ENCODE measurements around the gene CDK14.

CDK14 gene

DNA sequence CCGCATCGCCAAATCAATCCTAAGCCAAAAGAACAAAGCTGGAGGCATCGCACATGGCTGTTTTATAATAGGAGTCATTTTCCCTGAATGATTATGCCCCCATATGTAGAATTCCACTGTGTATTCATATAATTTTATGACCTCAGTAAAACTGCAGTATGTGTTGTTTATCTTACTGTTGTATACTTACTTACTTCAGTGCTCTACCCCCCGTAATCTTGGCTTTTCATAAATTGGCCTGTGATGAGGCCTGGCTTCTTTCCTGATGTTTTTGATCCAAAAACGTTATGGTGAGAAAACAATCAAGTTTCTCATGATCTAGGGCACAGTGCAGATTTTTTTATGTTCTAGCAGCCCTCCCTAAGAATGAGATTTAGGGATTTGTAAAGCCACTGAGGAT, 361.8 kb downstream of the CDK14 start:
- no peak for DNase-seq (ENCODE audit: low spot score)

DNA sequence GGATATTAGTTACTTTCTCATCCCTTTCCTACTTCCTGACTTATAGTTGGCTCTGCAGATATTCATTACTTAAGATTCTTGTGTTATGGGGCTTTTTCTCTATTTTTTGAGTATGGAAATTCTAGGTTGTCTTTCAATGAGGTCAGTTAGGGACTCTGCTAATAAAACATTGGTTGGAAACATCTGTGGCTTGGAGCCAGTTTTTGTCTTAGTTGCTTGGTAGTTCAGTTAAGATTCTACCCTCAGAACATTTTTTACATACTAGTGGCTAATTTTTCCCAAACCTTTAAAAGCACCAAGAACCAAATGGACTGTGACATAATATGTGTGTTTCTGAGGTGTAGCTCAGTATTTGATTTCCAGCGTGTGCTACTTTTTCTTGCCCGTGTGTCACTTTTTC, 362.5 kb downstream of the CDK14 start:
- no peak for DNase-seq (ENCODE audit: low spot score)

DNA sequence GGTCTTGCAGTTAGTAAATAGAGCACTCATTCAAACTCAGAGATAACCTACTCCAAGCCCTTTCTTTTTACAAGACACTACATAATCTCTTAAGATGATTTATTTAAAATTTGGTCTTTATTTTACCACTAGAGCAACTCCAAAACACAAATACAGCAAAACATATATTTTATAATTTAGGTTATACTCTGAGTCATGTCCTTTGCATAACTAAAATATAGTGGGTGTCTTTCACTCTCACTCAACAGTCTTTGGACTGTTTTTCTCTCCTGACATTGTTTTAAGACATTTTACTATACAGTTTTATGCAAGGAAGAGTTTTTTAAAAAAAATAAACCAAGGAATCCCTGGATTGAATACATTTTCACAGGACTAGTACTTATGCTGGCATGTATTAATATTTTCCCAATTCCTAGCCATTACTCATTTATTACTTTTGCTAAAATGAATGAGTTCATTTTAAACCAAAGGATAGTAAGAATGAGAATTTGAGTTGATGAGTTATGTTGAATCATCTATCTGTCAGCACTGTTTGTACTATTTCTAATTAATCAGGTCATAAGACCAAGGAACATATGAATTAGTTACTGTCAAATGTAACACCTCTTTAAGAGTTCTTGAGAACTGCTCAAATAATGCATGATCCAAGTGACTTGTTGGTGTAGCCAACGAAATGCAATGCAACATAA, 365.1 kb downstream of the CDK14 start:
- DNase-seq (ENCODE audit: low spot score) = no peak

DNA sequence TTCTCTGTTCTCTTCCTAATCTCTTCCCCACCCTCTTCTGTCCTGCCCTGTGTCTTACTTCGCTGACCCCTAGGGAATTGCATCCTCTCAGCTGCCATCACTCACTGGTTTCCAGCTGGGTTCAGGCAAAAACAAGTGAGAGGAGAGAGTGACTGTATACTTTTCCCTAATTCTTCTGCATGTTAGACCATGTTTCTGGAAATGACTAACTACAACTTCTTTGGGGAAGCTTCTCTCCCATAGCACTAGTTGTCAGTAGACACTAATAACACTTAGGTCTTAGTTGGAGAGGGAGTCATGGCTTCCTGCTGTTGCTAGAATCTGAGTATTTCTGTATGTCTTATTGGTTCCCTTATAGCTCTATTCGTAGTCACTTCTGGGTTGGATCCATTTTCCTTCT, 369.1 kb downstream of the CDK14 start:
- DNase-seq (ENCODE audit: low spot score) = no peak

DNA sequence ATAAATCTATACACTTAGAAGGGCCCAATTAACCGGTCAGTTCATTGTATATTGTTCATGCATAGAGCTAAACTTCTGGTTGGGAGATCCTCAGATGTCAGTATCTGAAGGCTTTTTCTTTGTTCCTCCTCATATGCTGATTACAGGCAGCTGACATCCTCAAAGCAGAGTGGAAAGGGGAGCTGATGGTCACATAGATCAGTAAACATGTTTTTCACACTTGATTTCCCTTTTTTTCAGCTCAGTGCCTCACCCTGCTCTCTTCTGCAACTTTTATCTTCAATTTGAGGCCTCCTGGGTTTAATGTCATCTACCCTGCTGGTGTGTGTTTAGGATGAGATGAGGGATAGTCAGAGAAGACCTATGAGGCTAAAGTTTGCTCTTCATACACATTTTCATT, 370.2 kb downstream of the CDK14 start:
- no peak for DNase-seq (ENCODE audit: low spot score)

DNA sequence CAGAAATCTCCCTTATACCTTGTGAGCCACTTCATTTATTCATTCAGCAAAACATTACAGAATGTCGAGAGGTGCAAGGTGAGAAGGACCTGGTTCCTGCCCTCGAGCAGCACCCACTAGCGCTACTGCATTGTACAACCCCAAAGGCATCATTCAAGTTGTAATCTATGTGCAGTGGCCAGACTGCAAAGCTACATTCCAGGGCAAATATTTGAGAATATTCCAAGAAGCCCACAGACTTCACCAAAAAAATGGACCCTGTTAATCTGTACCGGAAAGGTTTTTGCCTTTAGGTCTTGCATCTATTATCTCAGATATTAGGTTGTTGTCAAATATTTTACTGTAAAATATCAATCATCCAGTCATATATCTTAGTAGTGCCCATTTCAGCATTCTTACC, 372.8 kb downstream of the CDK14 start:
- DNase-seq (ENCODE audit: low spot score) = no peak

DNA sequence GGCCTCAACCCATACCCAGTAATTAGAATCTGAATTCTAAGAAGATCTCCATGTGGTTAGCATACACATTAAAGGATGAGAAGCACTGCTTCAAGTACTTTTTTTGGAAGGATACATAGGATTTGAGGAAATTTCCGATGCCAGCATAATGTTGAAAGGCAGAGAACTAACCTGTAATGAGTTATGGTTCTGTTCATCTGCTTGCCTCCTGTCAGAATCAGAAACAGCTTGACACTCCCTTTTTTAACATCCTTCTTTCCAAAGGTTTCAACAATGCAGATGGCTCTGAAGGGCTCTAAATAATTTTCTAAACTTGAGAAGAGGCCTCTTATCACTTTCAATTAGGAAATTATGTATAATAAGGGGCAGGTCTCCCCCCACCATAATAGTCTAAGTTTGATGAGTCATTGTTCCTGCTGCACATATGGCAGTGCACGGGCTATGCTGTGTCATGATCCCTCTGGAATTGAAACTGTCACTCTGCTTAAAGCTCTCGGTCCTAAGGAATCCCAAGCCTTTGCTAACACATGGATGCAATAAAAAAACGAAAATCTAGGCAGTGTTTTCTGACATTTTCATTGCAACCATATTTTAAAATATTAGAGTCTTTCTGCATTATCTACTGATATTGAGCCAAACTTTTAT, 376.9 kb downstream of the CDK14 start:
- no peak for DNase-seq (ENCODE audit: low spot score)

DNA sequence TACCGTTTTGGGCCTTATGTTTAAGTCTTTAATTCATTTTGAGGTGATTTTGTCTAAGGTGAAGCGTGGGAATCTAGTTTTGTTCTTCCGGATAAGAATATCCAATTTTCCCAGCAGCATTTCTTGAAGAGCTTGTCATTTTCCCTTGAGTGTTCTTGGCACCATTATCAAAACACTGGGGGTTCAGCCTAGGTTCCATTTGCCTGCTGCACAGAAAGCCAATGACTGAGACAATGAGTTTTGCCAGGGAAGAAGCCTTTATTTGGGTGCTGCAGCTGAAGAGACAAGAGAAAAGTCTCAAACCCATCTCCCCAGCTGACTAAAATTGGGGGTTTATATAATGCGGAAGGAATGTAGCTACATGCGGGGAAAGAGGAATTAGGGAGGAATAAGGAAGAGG, 380.9 kb downstream of the CDK14 start:
- no peak for DNase-seq (ENCODE audit: low spot score)

DNA sequence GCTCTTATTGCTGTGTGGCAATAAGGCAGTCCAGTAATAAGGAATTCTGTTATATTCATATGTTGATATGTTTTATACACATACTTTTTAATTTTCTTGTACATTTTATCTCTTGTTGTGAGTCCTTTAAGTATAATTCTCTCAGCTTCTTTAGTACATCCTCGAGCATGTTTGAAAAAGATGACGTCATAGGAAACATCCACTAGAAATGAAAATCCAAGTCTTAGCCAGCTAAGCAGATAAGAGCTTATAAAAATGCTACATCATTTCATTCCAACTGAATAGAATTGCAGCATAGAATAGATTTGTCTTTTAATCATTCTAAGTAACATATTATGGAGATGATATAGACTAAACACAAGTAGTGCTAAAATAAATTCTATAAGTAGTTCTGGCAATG, 384.4 kb downstream of the CDK14 start:
- no peak for DNase-seq (ENCODE audit: low spot score)

DNA sequence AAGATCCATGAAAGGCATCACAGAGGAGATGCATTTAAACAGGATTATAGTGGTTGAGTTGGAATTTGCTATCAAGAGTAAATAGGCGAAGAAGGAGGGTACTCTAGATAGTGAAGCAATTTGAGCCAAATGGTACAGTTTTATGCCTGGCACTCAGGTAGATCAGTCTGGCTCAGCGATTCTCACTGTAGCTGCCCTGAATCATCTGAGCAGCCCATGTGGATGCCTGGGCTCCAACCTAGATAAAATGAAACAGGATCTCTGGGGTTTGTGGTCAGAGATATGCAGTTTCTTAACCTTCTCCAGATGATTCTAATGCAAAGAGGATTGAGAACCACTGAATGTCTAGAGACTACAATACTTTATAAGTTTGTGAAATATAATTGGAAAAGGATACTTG, 386.1 kb downstream of the CDK14 start:
- DNase-seq (ENCODE audit: low spot score) = no peak

DNA sequence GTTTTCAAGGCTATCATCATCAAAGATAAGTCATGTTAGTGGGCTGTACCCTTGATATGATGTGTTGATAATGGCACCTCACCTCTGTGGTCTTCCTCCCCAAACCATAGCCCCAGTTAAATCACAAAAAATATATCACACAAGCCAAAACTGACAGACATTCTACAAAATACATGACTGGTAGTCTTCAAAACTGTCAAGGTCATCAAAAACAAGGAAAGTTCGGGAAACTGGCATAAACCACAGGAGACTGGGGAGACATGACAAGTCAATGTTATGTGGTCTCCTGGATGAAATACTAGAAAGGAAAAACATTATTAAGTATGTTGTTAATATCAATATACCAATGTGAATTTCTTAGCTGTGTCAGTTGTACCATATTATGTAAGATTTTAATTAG, 388.6 kb downstream of the CDK14 start:
- no peak for DNase-seq (ENCODE audit: low spot score)

DNA sequence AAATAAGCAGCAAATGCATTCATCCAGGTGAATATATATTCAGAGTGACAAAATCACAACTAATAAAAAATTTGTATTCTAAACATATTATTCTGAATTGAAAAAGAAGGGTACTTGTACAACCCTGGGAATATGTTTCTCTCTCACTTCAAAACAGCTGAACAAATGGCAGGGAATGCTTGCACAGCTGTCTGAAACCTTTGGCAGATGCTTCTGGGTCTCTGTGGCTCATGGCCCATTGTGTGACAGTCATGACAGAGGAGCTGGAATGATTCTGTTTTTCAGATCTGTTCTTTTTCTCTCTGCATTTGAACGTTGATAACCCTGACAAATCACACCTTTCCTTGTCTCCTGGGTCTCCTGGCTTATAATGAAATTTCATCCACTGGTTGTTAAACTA, 392.4 kb downstream of the CDK14 start:
- no peak for DNase-seq (ENCODE audit: low spot score)

DNA sequence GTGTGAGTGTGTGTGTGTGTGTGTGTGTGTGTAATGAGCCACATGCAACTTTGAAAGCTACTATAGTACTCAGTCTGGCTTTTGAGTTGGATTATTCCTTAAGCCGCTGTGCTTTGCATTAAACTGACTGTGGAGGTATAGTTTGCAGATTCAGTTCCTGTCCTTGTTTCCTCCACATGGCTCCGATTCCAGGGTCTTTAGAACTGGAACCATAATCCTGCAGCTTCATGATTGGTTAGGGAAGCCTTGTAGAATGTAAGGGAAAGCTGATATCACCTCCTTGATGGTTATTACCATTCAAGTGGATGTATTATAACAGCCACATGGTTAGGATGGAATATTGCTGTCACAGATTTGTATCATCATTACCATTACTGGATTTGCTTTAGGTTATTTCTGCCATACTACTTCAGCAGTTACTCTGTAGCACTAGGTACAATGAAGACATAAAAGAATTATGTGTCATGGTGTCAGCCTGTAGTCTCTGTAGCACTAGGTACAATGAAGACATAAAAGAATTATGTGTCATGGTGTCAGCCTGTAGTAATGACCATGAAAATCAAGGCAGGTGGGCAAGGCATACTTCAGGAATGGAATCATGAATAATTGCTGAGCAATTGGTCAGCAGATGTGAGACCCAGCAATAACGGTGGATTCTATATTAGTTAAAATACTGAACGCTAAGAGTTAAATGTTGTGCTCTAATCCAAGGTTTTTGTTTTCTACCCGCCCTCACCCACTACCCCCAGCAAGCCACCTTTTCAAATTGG, 393.1 kb downstream of the CDK14 start:
- no peak for DNase-seq (ENCODE audit: low spot score)

DNA sequence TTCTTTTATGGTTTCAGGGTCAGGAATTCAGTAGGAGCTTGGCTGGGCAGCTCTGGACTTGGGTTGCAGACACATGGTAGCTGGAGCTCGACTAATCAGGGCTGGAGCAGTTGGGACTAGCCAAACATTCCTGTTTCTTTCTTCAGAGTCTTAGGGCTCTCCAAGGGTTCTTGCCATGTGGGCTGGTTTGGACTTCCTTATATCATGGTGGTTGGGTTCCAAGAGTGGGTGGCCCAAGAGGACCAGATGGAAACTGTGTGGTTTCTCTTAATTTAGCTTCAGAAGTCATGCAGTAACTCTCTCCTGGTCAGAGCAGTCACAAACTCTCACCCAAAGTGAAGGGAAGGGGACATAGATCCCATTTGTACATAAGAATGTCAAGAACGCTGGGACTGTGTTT, 398.0 kb downstream of the CDK14 start:
- DNase-seq (ENCODE audit: low spot score) = no peak

DNA sequence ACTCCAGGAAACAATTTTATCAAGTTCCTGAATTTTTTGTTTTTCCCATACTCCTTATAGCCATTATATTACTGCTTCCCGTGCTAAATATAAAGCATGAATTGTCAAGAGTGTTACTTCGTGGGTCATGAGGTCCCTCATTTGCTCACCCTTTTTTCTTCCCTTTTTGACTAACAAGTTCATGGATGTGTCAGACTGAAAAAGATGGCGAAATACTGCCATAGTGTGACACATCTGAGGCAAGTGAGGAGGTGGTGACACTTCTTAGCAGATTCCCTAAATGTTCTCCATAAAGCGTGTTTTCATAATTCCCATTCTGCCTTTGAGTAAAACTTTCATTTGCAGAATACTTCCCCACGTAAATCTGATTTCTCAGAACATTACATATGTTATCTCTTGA, 398.5 kb downstream of the CDK14 start:
- no peak for DNase-seq (ENCODE audit: low spot score)

DNA sequence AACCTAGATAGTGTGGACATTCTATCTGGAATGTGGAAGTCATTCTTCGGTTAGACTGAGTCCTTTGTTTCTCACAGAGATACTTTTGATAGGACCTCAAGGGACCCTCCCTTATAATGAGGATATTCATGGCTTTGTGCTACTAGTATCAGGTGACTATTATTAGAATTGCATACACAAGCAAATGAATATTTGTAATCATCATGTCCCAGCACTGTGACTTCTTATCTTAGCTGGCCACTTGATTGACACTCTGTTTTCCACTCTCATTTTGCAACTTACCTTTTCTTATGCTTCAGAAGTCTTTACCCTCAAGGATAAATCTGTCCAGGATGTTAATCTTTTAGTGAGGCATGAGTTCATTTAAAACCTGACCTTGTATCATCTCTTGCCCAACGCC, 399.9 kb downstream of the CDK14 start:
- DNase-seq (ENCODE audit: low spot score) = no peak

DNA sequence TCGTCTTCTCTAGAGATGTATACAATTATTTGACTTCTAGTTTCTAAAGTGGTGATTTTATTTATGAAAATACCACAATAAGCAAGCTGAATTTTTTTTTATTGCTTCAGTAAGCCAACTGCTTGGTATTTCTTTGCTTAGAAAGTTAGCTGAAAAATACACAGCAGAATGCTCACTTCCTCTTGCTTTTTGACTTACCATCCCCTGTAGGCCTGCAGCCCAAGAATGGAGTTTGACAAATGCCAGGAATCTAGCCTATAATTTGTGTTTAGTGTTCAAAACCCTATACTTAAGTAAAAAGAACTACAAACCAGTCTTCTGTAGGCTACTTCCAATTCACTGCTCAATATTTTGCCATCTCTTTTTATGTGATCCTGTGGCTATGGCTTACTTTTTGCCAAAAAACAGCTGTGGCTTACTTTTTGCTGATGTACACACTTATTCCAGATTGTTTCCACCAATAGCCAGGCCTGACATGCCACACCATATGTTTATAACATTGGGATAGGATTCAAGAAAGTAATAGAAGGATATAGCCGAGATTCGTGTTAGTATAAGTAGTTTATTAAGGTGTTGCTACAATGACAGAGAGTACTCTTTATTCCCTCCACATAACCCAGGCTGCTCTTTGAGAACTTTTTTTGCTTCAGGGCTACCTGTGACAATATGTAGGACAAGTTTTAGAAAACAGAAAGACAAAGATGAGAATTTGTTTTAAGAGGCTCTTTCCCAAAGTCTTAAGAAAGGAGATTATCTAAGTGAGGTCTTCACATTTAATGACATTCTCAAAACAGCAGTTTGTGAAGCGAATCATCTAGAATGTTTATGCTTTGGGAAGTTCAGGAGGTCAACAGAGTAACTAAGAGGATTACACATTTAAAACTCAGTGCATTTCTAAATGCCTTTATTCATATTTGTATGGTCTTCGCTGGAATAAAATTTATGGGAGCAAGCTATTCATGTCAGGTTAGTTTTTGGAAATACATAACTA, 404.2 kb downstream of the CDK14 start:
- no peak for DNase-seq (ENCODE audit: low spot score)

DNA sequence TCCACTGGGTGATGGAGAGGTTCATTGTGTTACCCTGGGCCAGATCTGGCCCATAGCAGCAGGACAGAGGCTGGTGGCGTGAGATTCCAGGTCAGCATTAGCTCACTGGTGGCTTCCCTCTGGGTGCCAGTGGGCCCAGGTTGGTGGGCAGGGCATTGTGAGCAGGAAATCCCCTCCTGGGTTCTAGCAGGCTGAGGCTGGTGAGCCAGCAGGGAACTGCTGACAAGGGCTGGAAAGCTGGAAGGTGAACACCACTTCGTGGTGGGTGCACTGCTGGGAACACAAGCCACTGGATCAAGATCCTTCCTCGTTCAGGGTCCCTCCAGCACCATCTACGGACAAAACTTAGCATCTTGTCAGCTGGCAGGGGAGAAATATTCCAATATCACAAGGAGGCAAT, 408.9 kb downstream of the CDK14 start:
- DNase-seq (ENCODE audit: low spot score) = no peak

DNA sequence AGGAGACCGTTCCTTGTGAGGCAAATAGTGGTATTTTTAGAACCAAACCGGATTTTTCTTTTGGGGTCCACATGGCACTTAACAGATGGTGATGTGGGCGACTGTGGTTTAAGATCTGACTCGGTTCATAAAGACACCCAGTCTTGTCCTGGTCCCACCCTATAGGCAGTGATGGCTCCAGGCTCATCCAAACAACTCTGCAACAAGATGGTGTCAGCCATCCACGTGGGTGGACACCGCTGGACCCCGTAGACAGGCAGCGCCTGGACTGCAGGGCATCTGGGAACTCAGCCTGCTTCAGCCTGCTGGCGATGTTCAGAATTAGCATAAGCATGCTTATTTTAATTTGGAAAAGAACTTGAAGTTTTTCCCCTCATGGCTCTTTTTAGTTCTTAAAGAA, 409.7 kb downstream of the CDK14 start:
- DNase-seq (ENCODE audit: low spot score) = no peak

DNA sequence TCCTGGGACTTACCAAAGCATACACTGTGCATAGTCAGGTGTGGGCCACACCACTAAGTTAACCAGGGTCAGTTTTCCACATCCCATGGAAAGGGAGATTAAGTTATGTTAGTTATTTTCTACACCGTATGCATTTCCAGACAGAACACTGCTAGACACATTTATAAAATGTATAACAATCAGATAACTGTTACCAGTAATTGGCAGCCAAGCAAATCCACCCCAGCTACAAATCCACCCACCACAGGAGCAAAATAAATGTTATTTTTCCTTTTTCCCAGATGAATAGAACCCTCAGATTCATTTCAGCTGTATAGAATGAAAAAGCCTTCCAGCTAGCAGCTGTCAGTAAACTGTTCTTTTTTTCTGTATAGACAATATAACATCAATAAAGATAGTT, 411.2 kb downstream of the CDK14 start:
- DNase-seq (ENCODE audit: low spot score) = no peak

DNA sequence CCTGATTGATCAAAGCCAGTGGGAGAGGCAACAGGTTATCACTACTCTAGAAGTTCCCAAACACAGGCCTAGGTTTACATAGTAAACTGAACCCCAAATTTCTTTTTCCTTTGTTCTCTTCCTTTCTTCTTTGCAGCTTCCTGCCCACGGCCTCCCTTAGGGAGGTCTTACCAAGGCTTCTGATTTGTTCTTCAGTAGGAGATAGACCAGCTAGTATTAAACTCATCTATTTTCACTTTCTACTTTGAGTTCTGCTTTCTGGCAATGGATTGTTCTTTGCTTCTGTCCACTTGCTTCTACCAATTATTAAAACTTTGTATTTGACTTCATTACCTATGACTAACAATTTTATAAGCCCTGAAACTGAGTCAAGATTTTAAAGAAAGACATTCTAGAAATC, 417.0 kb downstream of the CDK14 start:
- DNase-seq (ENCODE audit: low spot score) = no peak

DNA sequence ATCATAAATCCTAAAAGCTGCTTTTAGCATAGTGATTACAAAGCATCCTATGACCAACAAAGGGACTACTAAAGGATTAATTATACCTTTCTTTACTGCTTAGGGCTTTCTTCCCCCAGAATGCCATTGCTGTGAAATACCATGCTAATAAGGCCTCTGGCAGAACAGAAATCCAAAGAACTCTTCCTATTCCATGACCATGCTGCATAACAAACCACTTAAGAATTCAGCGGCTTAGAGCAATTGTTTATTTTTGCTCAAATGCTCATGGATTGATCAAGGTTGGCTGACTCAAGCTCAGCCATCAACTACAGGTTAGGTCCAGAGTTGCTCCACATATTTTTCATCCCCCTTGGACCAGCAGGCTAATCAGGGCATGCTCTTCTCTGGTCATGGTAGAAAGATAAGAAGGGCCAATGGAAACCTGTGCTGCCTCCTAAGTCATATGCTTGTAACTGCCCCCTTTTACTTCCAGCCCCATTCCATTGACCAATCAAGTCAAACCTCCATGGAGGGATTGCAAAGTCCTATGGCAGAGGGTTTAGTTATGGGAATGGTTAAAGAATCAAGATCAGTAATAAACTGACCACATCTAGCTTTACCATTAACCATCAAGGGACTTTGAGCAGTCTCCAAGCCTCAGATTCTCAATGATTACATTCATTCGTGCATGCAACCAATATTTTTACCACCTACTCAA, 423.7 kb downstream of the CDK14 start:
- DNase-seq (ENCODE audit: low spot score) = no peak
